HepG2 (cell line): ENCODE results near the gene FAM83G. TPM values are rescaled to one million over a fixed set of nuclear protein-coding genes. Genes with fewer than 3 reads are reported as not detected.
A peak's percentile ranks its signal among the peaks of the same experiment; 100 is the strongest.

Experiments used
- CTCF ChIP-seq: sonication (generic); formaldehyde crosslinking; IDR thresholded peaks from 2 replicates; pipeline ENCODE4 v1.5.0; 2020; ENCODE audit warnings: mild to moderate bottlenecking, missing genetic modification reagents, moderate library complexity
- EHMT2 ChIP-seq: fragments of 200-600 bp; sonication (generic); IDR thresholded peaks from 2 replicates; pipeline ENCODE4 v1.7.0; 2017; ENCODE audit warnings: antibody characterized with exemption, low read depth, low read length, borderline replicate concordance
- GMEB1 ChIP-seq: sonication (generic); formaldehyde crosslinking; IDR thresholded peaks from 2 replicates; pipeline ENCODE4 v1.5.1; 2020; ENCODE audit warnings: missing genetic modification reagents, mild to moderate bottlenecking, borderline replicate concordance
- HOMEZ ChIP-seq: IDR thresholded peaks from 2 replicates; pipeline ENCODE4 v1.6.1; 2016; ENCODE audit warnings: low read depth
- KMT2A ChIP-seq: sonication (generic); formaldehyde crosslinking; IDR thresholded peaks from 2 replicates; pipeline ENCODE4 v1.4.0; 2020; ENCODE audit warnings: missing genetic modification reagents
- KMT2B ChIP-seq: IDR thresholded peaks from 2 replicates; pipeline ENCODE4 v1.6.1; 2016; ENCODE audit warnings: missing genetic modification reagents, missing compliant biosample characterization
- NFRKB ChIP-seq: fragments of 450-650 bp; IDR thresholded peaks from 2 replicates; pipeline ENCODE4 v1.6.1; 2017
- TFDP2 ChIP-seq: sonication (generic); formaldehyde crosslinking; IDR thresholded peaks from 2 replicates; pipeline ENCODE4 v1.4.0; 2020; ENCODE audit warnings: missing genetic modification reagents
- ZFP36 ChIP-seq: fragments of 150-350 bp; IDR thresholded peaks from 2 replicates; pipeline ENCODE4 v1.6.1; 2018; ENCODE audit warnings: borderline replicate concordance, low read length, low read depth; ENCODE audit not compliant: partially characterized antibody
- ZNF101 ChIP-seq: sonication (generic); formaldehyde crosslinking; IDR thresholded peaks from 2 replicates; pipeline ENCODE4 v1.4.0; 2020; ENCODE audit warnings: mild to moderate bottlenecking, low read depth, missing genetic modification reagents, borderline replicate concordance
- ZNF12 ChIP-seq: sonication (generic); formaldehyde crosslinking; IDR thresholded peaks from 2 replicates; pipeline ENCODE4 v1.5.0; 2020; ENCODE audit warnings: missing genetic modification reagents
- ZNF274 ChIP-seq: sonication (generic); formaldehyde crosslinking; IDR thresholded peaks from 2 replicates; pipeline ENCODE4 v1.5.1; 2020; ENCODE audit warnings: mild to moderate bottlenecking, missing genetic modification reagents
- ZNF281 ChIP-seq: sonication (generic); formaldehyde crosslinking; IDR thresholded peaks from 2 replicates; pipeline ENCODE4 v1.4.0; 2020; ENCODE audit warnings: missing genetic modification reagents, borderline replicate concordance
- ZNF841 ChIP-seq: sonication (generic); formaldehyde crosslinking; IDR thresholded peaks from 2 replicates; pipeline ENCODE4 v1.8.1; 2023; ENCODE audit warnings: missing genetic modification reagents, borderline replicate concordance
- polyA plus RNA-seq, 8 experiments: library from polyadenylated mRNA; depleted of rRNA in 3 of 8; stranded (reverse) in 7 of 8; unstranded in 1 of 8; fragments of >200 nt; fragmentation: Illumina TruSeq in 4 of 8; extraction: Trizol in 4 of 8; gene quantifications; 2 replicates each; pipeline versions ENCODE4 v1.2.1 to v1.2.3, GENCODE V29; 2011 to 2016; ENCODE audit warnings: low read depth in 4 of 8, missing spikeins in 1 of 8, mixed read lengths in 1 of 8; ENCODE audit not compliant: insufficient read depth in 1 of 8
- total RNA-seq, 5 experiments: library from RNA; depleted of rRNA; stranded (reverse); fragments of >200 nt; fragmentation: Illumina TruSeq; extraction: Trizol; gene quantifications; 2 replicates each; pipeline ENCODE4 v1.2.3, GENCODE V29; 2016; ENCODE audit warnings: low read depth in 1 of 5
- TF ChIP-seq, protein P1 (sequence below): sonication (generic); formaldehyde crosslinking; IDR thresholded peaks from 2 replicates; pipeline ENCODE4 v1.4.0; 2020; ENCODE audit warnings: missing genetic modification reagents
- TF ChIP-seq, protein P2 (sequence below): sonication (generic); formaldehyde crosslinking; IDR thresholded peaks from 2 replicates; pipeline ENCODE4 v1.9.0; 2021; ENCODE audit warnings: missing genetic modification reagents, borderline replicate concordance

Gene FAM83G
- total and polyA plus RNA-seq, 2 of the 13 experiments (the other 11 are each of a cell fraction or from before 2014, with no cell fraction given): 13.7 to 18.6 TPM

DNA sequence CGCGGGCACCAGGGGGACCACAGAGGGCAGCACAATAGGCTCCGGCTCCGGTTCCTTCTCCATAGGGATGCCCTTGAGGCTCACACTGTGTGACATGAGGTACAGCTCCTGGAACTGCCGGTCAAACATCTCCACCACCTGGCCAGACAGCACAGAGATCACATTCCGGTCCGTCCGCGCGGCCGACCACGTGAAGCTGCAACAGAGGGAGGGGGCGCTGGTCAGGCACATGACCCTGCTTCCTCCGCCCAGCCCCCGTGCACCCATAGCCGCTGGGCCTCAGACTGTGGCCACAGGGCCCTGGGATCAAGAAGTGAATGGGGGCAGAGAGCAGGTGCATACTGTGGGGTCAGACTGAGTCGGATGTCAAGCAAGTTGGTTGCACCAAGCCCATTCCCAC is 25.9 kb downstream of the FAM83G start (continued):
- no peak for TF ChIP-seq NFRKB
- TF ChIP-seq EHMT2: no peak
- TF ChIP-seq CTCF (CRISPR knock-in tag): peak; percentile 41
- TF ChIP-seq ZNF274 (CRISPR knock-in tag): no peak
- TF ChIP-seq, protein P1, sequence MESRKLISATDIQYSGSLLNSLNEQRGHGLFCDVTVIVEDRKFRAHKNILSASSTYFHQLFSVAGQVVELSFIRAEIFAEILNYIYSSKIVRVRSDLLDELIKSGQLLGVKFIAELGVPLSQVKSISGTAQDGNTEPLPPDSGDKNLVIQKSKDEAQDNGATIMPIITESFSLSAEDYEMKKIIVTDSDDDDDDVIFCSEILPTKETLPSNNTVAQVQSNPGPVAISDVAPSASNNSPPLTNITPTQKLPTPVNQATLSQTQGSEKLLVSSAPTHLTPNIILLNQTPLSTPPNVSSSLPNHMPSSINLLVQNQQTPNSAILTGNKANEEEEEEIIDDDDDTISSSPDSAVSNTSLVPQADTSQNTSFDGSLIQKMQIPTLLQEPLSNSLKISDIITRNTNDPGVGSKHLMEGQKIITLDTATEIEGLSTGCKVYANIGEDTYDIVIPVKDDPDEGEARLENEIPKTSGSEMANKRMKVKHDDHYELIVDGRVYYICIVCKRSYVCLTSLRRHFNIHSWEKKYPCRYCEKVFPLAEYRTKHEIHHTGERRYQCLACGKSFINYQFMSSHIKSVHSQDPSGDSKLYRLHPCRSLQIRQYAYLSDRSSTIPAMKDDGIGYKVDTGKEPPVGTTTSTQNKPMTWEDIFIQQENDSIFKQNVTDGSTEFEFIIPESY (CRISPR knock-in tag): peak; percentile 82
- TF ChIP-seq GMEB1 (CRISPR knock-in tag): no peak
- no peak for TF ChIP-seq HOMEZ (CRISPR knock-in tag)
- TF ChIP-seq ZNF281 (CRISPR knock-in tag): no peak
- no peak for TF ChIP-seq ZNF12
- no peak for TF ChIP-seq KMT2A (CRISPR knock-in tag)
- TF ChIP-seq, protein P2, sequence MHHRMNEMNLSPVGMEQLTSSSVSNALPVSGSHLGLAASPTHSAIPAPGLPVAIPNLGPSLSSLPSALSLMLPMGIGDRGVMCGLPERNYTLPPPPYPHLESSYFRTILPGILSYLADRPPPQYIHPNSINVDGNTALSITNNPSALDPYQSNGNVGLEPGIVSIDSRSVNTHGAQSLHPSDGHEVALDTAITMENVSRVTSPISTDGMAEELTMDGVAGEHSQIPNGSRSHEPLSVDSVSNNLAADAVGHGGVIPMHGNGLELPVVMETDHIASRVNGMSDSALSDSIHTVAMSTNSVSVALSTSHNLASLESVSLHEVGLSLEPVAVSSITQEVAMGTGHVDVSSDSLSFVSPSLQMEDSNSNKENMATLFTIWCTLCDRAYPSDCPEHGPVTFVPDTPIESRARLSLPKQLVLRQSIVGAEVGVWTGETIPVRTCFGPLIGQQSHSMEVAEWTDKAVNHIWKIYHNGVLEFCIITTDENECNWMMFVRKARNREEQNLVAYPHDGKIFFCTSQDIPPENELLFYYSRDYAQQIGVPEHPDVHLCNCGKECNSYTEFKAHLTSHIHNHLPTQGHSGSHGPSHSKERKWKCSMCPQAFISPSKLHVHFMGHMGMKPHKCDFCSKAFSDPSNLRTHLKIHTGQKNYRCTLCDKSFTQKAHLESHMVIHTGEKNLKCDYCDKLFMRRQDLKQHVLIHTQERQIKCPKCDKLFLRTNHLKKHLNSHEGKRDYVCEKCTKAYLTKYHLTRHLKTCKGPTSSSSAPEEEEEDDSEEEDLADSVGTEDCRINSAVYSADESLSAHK (CRISPR knock-in tag): no peak
- no peak for TF ChIP-seq KMT2B
- TF ChIP-seq ZNF101: no peak
- TF ChIP-seq ZNF841 (CRISPR knock-in tag): no peak
- no peak for TF ChIP-seq TFDP2 (CRISPR knock-in tag)
- TF ChIP-seq ZFP36: no peak
